Panc1 (cell line): ENCODE data around the gene MYPN. TPM values are rescaled to one million over a fixed set of nuclear protein-coding genes. Genes with fewer than 3 reads are reported as not detected.
A peak's percentile ranks its signal among the peaks of the same experiment; 100 is the strongest.

Experiments used
- ATAC-seq: fragments of 200-7000 bp; cut with Tn5 transposase; 2 replicates; pipeline ENCODE4 v1.9.1; 2020; ENCODE audit warnings: mild to moderate bottlenecking, moderate library complexity
- BruUV-seq: library from RNA; stranded (reverse); fragments of 400-500 nt; replicated peaks from 2 replicates; lab custom pipeline; 2021; lab: Mats Ljungman, UMichigan
- CTCF ChIA-PET: fragments of 300-600 bp; sonication (Branson Sonifier 250); formaldehyde crosslinking; loops from one replicate; lab custom pipeline; 2022; ENCODE audit warnings: antibody characterized with exemption; lab: Charles Lee
- POLR2A ChIA-PET: fragments of 300-600 bp; sonication (Branson Sonifier 250); formaldehyde crosslinking; loops from one replicate; lab custom pipeline; 2022; ENCODE audit warnings: antibody characterized with exemption; lab: Charles Lee
- DNase-seq: peaks from one replicate; pipeline ENCODE4 v3.0.0-alpha.2; 2010; ENCODE audit warnings: low read depth, low spot score
- H3K27ac ChIP-seq: 2 replicates; pipeline ENCODE4 v1.5.1; 2011; ENCODE audit warnings: mild to moderate bottlenecking, low read length, inconsistent platforms
- H3K27me3 ChIP-seq: fragments of 200-500 bp; sonication (Bioruptor generic); 2 replicates; pipeline ENCODE4 v1.6.0; 2014; ENCODE audit warnings: low read length, inconsistent platforms; ENCODE audit not compliant: control insufficient read depth, insufficient read depth
- H3K36me3 ChIP-seq: fragments of 200-500 bp; sonication (Bioruptor generic); 2 replicates; pipeline ENCODE4 v1.5.1; 2014; ENCODE audit warnings: inconsistent platforms, mild to moderate bottlenecking, low read length, moderate library complexity; ENCODE audit not compliant: control insufficient read depth, insufficient read depth
- H3K4me1 ChIP-seq: 2 replicates; pipeline ENCODE4 v1.5.1; 2011; ENCODE audit warnings: inconsistent platforms, mild to moderate bottlenecking, low read length, moderate library complexity; ENCODE audit not compliant: control insufficient read depth, insufficient read depth
- H3K4me3 ChIP-seq, 2 experiments: 2 replicates each; pipeline ENCODE4 v1.5.1; 2011 to 2012; ENCODE audit warnings: low read depth in 2 of 2, low read length in 2 of 2, mild to moderate bottlenecking in 2 of 2, inconsistent platforms in 1 of 2, moderate library complexity in 1 of 2
- H3K9me3 ChIP-seq: fragments of 200-500 bp; sonication (Bioruptor generic); 2 replicates; pipeline ENCODE4 v1.5.1; 2014; ENCODE audit warnings: low read depth, mild to moderate bottlenecking, inconsistent platforms, low read length, moderate library complexity; ENCODE audit not compliant: control insufficient read depth, insufficient read depth
- POLR2AphosphoS5 ChIP-seq: IDR thresholded peaks from 2 replicates; pipeline ENCODE4 v1.6.1; 2012; ENCODE audit warnings: mild to moderate bottlenecking, low read depth, low read length, moderate library complexity
- SIN3A ChIP-seq: IDR thresholded peaks from 2 replicates; pipeline ENCODE4 v1.6.1; 2012; ENCODE audit warnings: low read depth, mild to moderate bottlenecking, low read length, moderate library complexity, borderline replicate concordance; ENCODE audit not compliant: insufficient read depth
- TCF7L2 ChIP-seq: IDR thresholded peaks from 2 replicates; pipeline ENCODE4 v1.6.1; 2011; ENCODE audit warnings: mild to moderate bottlenecking, low read depth, low read length, inconsistent platforms
- in situ Hi-C: cut with HindIII; loops from 2 replicates; pipeline ENCODE4 v1.10.0; 2016; ENCODE audit warnings: low sequenced_read_pairs, low pct_unique_long_range_greater_than_20kb
- intact Hi-C: fragments of 100-400 bp; cut with micrococcal nuclease; formaldehyde crosslinking; loops from one replicate; pipeline ENCODE4 v1.10.0; 2022; ENCODE audit not compliant: unreplicated experiment
- total RNA-seq: library from RNA; stranded (reverse); gene quantifications from one replicate; pipeline ENCODE4 v1.2.1, GENCODE V29; 2021; ENCODE audit not compliant: unreplicated experiment
- TF ChIP-seq, protein P1 (sequence below), 2 experiments: IDR thresholded peaks; 2 replicates each; pipeline ENCODE4 v1.6.1; 2011 to 2012; ENCODE audit warnings: low read depth in 2 of 2, control low read depth in 1 of 2, low read length in 1 of 2, mild to moderate bottlenecking in 1 of 2, moderate library complexity in 1 of 2; ENCODE audit not compliant: insufficient read depth in 1 of 2
- TF ChIP-seq, protein P2 (sequence below): fragments of 450-650 bp; IDR thresholded peaks from 2 replicates; pipeline ENCODE4 v1.5.1; 2017; ENCODE audit warnings: mild to moderate bottlenecking

Gene MYPN
- total RNA-seq, 1 experiment from 2014 or later, result 39.1 TPM

DNA sequence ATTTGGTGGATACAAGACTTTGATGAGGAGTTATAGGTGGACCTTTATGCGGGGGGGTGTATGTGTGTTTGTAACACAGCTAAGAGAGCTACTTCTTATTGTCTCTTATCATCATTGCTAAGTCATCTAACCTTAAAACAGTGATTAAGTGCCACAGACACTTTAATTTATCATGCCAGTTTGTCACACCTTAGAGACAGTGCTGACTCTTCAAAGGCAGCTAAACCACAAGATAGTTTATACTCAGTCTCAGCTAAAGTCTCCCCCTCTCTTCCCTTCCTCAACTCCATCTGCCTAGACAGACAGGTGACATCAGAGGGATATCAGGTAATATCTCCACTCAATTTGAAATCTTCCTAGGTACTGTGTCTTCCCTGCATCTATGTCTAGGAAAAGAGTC, 42.2 kb downstream of the MYPN start:
- no peaks in the 10 kb centered on the region; the same call in 1 of the 2 replicates for H3K9me3 ChIP-seq
- peaks cover 5% of the 10 kb centered on the region; the same call in 1 of the 2 replicates for H3K36me3 ChIP-seq
- no peak overlapping the region for H3K4me3 ChIP-seq
- H3K4me1 ChIP-seq, result peaks cover 62% of the 10 kb centered on the region
- TF ChIP-seq SIN3A, result no peak
- no peak for TF ChIP-seq POLR2AphosphoS5
- TF ChIP-seq TCF7L2, result no peak
- POLR2A ChIA-PET, result no interaction called here
- DNase-seq (no peak), ATAC-seq (no peak)
- CTCF ChIA-PET, result no interaction called here
- BruUV-seq, result no TSS peak
- in situ Hi-C loops (no loop called here), intact Hi-C loops (no loop called here)
- no peaks in the 10 kb centered on the region for H3K27me3 ChIP-seq
- peak overlapping the region; percentile 99 for H3K27ac ChIP-seq

DNA sequence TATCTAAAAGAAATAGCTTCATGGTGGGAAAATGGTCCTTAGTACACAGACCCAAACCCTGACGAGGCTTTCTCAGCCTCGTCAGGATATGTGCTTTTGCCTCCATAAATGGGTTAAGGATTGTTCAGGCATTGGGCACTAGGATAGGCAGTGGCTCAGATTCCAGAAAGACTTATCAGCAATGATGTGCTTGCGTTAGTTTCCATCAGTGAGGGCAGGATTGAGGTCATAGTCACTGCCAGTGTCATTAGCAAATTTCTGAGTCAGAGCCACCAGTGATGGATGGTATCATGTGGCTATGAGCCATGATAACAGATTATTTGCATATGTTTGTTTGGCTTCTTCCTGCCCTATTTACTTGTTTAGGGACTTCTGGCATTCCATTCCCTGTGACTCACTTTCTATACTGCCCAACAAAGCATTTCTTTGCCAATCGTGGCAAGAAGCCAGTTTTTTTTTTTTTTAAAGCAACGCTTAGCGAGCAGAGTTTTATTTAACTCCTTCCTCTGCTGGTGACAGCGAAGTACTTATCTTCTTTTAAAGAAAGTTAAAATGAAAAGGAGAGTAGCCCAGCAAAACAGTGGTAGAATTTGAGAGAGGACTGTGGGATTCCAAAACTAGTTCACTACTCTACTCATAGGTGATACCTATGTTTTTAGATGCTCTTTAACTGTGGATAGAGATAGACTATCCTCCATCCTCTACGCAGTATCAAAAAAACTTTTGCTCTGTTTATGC, 44.4 kb downstream of the MYPN start:
- Histone ChIP-seq H3K27ac (peak overlapping the region; percentile 99), H3K36me3 (peaks cover 9% of the 10 kb centered on the region; the same call in 1 of the 2 replicates), H3K9me3 (no peaks in the 10 kb centered on the region; the same call in 1 of the 2 replicates), H3K27me3 (no peaks in the 10 kb centered on the region), H3K4me3 (no peak overlapping the region), H3K4me1 (peaks cover 73% of the 10 kb centered on the region)
- CTCF ChIA-PET, result no interaction called here
- intact Hi-C loops (no loop called here), in situ Hi-C loops (no loop called here)
- peak; percentile 95 for ATAC-seq
- no TSS peak for BruUV-seq
- POLR2A ChIA-PET, result interaction anchor here (0.5 kb wide), 1 partner anchor 39 kb away, joined by 4 read pairs; no protein-coding TSS in a partner anchor
- TF ChIP-seq TCF7L2, result peak; percentile 97
- TF ChIP-seq, protein P1, sequence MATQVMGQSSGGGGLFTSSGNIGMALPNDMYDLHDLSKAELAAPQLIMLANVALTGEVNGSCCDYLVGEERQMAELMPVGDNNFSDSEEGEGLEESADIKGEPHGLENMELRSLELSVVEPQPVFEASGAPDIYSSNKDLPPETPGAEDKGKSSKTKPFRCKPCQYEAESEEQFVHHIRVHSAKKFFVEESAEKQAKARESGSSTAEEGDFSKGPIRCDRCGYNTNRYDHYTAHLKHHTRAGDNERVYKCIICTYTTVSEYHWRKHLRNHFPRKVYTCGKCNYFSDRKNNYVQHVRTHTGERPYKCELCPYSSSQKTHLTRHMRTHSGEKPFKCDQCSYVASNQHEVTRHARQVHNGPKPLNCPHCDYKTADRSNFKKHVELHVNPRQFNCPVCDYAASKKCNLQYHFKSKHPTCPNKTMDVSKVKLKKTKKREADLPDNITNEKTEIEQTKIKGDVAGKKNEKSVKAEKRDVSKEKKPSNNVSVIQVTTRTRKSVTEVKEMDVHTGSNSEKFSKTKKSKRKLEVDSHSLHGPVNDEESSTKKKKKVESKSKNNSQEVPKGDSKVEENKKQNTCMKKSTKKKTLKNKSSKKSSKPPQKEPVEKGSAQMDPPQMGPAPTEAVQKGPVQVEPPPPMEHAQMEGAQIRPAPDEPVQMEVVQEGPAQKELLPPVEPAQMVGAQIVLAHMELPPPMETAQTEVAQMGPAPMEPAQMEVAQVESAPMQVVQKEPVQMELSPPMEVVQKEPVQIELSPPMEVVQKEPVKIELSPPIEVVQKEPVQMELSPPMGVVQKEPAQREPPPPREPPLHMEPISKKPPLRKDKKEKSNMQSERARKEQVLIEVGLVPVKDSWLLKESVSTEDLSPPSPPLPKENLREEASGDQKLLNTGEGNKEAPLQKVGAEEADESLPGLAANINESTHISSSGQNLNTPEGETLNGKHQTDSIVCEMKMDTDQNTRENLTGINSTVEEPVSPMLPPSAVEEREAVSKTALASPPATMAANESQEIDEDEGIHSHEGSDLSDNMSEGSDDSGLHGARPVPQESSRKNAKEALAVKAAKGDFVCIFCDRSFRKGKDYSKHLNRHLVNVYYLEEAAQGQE (IDR thresholded peaks at IDR 0.05; ENCODE audit: insufficient read depth in 1 of 2, low read depth in 2 of 2, low read length in 1 of 2), result 0 out of 4 replicates have a peak, but pooled peaks of 1 of the 2 experiments have one; percentile 49
- TF ChIP-seq SIN3A, result peak; percentile 97
- TF ChIP-seq, protein P2, sequence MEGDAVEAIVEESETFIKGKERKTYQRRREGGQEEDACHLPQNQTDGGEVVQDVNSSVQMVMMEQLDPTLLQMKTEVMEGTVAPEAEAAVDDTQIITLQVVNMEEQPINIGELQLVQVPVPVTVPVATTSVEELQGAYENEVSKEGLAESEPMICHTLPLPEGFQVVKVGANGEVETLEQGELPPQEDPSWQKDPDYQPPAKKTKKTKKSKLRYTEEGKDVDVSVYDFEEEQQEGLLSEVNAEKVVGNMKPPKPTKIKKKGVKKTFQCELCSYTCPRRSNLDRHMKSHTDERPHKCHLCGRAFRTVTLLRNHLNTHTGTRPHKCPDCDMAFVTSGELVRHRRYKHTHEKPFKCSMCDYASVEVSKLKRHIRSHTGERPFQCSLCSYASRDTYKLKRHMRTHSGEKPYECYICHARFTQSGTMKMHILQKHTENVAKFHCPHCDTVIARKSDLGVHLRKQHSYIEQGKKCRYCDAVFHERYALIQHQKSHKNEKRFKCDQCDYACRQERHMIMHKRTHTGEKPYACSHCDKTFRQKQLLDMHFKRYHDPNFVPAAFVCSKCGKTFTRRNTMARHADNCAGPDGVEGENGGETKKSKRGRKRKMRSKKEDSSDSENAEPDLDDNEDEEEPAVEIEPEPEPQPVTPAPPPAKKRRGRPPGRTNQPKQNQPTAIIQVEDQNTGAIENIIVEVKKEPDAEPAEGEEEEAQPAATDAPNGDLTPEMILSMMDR, result no peak; the same call in 1 of the 2 replicates
- peak; percentile 97 for TF ChIP-seq POLR2AphosphoS5
- DNase-seq, result peak; percentile 100

DNA sequence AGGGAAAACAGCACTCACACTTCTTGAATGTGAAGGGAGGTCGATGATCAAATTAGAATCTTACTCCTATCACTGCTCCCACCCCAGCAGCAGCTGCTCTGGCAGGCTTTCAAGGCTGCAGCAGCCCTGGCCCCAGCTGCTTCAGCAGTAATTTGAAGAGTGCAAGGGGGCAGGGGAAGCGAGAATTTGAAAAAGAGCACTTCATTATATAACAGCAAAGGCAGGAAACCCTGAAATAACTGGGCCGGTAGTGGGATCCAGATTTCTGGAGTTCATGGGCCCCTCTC, 44.9 kb downstream of the MYPN start:
- ChIA-PET POLR2A (interaction anchor here (0.5 to 0.7 kb wide), 2 partner anchors 36 to 40 kb away, joined by 3 to 4 read pairs; no protein-coding TSS in a partner anchor), CTCF (interaction anchor here (4.4 kb wide), 1 partner anchor 71 kb away, joined by 47 read pairs; no protein-coding TSS in a partner anchor)
- Histone ChIP-seq H3K4me1 (peaks cover 73% of the 10 kb centered on the region), H3K27ac (peak overlapping the region; percentile 99), H3K27me3 (no peaks in the 10 kb centered on the region), H3K9me3 (no peaks in the 10 kb centered on the region; the same call in 1 of the 2 replicates), H3K4me3 (no peak overlapping the region), H3K36me3 (peaks cover 10% of the 10 kb centered on the region; the same call in 1 of the 2 replicates)
- ATAC-seq, result peak; percentile 40
- BruUV-seq, result TSS peak; percentile 69
- intact Hi-C loops (no loop called here), in situ Hi-C loops (no loop called here)
- TF ChIP-seq, protein P2, result no peak
- TF ChIP-seq, protein P1 (IDR thresholded peaks at IDR 0.05; ENCODE audit: insufficient read depth in 1 of 2, low read depth in 2 of 2, low read length in 1 of 2), result no peak
- TF ChIP-seq SIN3A (no peak), TCF7L2 (no peak), POLR2AphosphoS5 (no peak)
- no peak for DNase-seq
